Upper lobe of right lung (tissue), 1 donor: ENCODE data around the gene HSPB1. TPM values are rescaled to one million over a fixed set of nuclear protein-coding genes. Genes with fewer than 3 reads are reported as not detected.

Experiments used
- ATAC-seq: fragments of 200-7000 bp; cut with Tn5 transposase; one replicate; pipeline ENCODE4 v1.9.1; 2020; ENCODE audit warnings: mild to moderate bottlenecking, moderate library complexity
- DNase-seq: peaks from one replicate; pipeline ENCODE4 v3.0.0-alpha.2; 2020
- H3K27ac ChIP-seq: fragments of 200-600 bp; one replicate; pipeline ENCODE4 v1.8.0; 2022
- H3K27me3 ChIP-seq: fragments of 200-600 bp; one replicate; pipeline ENCODE4 v1.8.0; 2022; ENCODE audit warnings: mild to moderate bottlenecking
- H3K36me3 ChIP-seq: fragments of 200-600 bp; one replicate; pipeline ENCODE4 v1.8.0; 2022
- H3K4me1 ChIP-seq: fragments of 200-600 bp; one replicate; pipeline ENCODE4 v1.8.0; 2022
- H3K4me3 ChIP-seq: fragments of 200-600 bp; one replicate; pipeline ENCODE4 v1.8.0; 2022; ENCODE audit warnings: mild to moderate bottlenecking
- H3K9me3 ChIP-seq: fragments of 200-600 bp; one replicate; pipeline ENCODE4 v1.8.0; 2022
- intact Hi-C: fragments of 100-400 bp; cut with DNase I; formaldehyde crosslinking; loops from one replicate; pipeline ENCODE4 v1.11.0; 2022
- total RNA-seq: library from RNA; stranded (reverse); fragmentation: NEBNext Ultra II Directional; extraction: Animal tissue kit (Norgen Biotek cat#: 25700); gene quantifications from one replicate; pipeline ENCODE4 v1.2.1, GENCODE V29; 2021
- TF ChIP-seq, protein P1 (sequence below): fragments of 200-600 bp; IDR thresholded peaks from one replicate; pipeline ENCODE4 v1.8.0; 2022; ENCODE audit warnings: antibody characterized with exemption
- donor health status: DM: no; HTN: yes; CAD: no; lungs with severe emphysema.

Gene HSPB1
- total RNA-seq, 1 donor from 2014 or later = 494 TPM

DNA sequence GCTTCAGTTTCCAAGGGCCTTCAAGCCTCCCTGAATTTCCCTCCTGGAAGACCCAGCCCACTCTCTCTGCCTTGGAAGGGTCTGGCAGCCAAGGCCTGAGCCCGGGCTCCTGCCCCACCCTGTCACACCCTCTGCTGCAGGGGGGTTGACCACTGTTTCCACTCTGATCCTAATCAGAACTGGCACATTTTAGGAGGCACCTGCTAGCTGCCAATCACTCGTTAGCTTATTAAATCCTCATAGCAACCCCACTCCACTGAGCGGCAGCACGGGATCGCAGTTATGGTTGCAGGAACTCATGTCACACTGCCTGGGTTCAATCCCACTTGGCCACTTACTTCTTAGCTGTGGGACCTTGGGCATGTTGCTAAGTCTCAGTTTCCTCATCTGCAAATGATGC is 12.9 kb downstream of the HSPB1 start:
- no peak overlapping the region for H3K27ac ChIP-seq
- no peaks in the 10 kb centered on the region for H3K27me3 ChIP-seq
- H3K4me3 ChIP-seq = no peak overlapping the region
- H3K4me1 ChIP-seq = peaks cover 18% of the 10 kb centered on the region
- no peaks in the 10 kb centered on the region for H3K9me3 ChIP-seq
- ATAC-seq (no peak), DNase-seq (no peak)
- intact Hi-C loops = loop anchor here (10.0 kb wide), 1 partner anchor 141 kb away; no protein-coding TSS in a partner anchor
- TF ChIP-seq, protein P1, sequence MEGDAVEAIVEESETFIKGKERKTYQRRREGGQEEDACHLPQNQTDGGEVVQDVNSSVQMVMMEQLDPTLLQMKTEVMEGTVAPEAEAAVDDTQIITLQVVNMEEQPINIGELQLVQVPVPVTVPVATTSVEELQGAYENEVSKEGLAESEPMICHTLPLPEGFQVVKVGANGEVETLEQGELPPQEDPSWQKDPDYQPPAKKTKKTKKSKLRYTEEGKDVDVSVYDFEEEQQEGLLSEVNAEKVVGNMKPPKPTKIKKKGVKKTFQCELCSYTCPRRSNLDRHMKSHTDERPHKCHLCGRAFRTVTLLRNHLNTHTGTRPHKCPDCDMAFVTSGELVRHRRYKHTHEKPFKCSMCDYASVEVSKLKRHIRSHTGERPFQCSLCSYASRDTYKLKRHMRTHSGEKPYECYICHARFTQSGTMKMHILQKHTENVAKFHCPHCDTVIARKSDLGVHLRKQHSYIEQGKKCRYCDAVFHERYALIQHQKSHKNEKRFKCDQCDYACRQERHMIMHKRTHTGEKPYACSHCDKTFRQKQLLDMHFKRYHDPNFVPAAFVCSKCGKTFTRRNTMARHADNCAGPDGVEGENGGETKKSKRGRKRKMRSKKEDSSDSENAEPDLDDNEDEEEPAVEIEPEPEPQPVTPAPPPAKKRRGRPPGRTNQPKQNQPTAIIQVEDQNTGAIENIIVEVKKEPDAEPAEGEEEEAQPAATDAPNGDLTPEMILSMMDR = no peak
- H3K36me3 ChIP-seq = no peaks in the 10 kb centered on the region

DNA sequence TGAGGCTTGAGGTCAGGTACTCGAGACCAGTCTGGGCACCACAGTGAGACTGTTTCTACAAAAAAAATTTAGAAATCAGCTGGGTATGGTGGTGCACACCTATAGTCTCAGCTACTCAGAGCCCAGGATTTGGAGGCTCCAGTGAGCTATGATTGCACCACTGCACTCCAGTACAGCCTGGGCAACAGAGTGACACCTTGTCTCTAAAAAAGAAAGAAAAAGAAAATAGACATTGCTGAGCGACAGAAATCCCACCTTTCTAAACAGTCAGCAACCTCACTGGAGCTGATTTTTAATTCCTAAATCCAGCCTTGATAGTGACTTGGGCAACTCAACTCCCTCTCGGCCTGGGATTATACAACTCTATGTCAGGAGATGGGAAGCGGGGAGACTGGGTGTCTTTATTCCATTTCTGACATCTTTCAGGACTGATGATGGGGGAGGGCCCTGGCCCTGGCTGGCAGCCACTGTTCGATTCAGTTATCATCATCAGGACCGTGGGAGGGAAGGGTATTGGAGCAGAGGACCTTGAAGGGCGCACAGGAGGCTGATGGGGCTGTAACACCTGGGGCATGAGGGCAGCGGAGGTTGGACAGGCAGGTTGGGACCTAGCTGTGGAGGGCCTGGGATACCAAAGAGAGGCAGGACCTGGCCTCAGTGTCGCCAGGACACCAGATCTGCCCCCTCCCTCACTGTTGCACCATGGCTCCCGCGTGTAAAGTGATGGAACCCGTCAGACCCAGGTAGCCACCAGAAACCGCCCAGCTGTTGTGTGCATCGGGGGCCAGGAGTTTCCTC is 14.7 kb downstream of the HSPB1 start:
- H3K36me3 ChIP-seq = no peaks in the 10 kb centered on the region
- TF ChIP-seq, protein P1 = no peak
- H3K27me3 ChIP-seq = no peaks in the 10 kb centered on the region
- H3K4me1 ChIP-seq = peaks cover 18% of the 10 kb centered on the region
- intact Hi-C loops = loop anchor here (10.0 kb wide), 1 partner anchor 142 kb away; no protein-coding TSS in a partner anchor
- H3K4me3 ChIP-seq = peak overlapping the region; percentile 90
- DNase-seq (no peak), ATAC-seq (no peak)
- H3K27ac ChIP-seq = peak overlapping the region; percentile 94
- H3K9me3 ChIP-seq = no peaks in the 10 kb centered on the region

DNA sequence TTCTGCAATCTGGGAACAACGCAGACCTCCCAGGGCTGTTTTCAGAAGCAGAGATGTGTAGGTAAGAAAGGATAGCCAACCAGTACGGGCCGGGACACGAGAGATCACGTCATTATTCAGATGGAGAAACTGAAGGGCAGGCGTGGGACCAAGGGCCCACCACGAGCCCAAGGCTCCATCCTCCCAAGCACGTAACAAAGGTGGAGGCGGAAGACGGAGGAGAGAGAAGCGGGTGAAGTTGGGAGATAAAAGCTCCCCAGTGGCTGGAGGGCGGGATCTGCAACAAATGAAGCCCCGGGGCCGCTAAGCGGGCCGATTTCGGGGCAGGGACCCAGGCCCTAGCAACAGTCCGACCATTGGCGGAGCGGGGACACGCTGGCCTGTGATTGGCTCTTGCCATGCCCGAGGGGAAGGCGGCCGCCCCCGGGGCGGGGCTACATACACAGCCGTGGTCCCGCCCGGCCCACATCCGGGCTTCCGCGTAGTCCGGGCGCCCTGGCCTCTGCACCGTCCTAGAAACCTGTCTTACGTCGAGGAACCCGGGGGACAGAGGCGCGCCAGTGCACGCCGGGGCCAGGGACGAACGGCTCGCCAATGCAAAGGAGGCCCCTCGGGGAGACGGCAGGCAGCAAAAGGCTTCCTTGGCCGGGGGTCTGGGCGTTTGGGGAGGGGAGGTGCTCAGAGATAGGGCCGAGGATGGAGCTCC is 15.5 kb downstream of the HSPB1 start:
- intact Hi-C loops = loop anchor here (10.0 kb wide), 1 partner anchor 143 kb away; no protein-coding TSS in a partner anchor
- no peaks in the 10 kb centered on the region for H3K27me3 ChIP-seq
- H3K4me1 ChIP-seq = peaks cover 18% of the 10 kb centered on the region
- ATAC-seq (peak; percentile 96), DNase-seq (peak; percentile 99)
- TF ChIP-seq, protein P1 = no peak
- H3K4me3 ChIP-seq = peak overlapping the region; percentile 90
- no peaks in the 10 kb centered on the region for H3K36me3 ChIP-seq
- peak overlapping the region; percentile 94 for H3K27ac ChIP-seq
- no peaks in the 10 kb centered on the region for H3K9me3 ChIP-seq

DNA sequence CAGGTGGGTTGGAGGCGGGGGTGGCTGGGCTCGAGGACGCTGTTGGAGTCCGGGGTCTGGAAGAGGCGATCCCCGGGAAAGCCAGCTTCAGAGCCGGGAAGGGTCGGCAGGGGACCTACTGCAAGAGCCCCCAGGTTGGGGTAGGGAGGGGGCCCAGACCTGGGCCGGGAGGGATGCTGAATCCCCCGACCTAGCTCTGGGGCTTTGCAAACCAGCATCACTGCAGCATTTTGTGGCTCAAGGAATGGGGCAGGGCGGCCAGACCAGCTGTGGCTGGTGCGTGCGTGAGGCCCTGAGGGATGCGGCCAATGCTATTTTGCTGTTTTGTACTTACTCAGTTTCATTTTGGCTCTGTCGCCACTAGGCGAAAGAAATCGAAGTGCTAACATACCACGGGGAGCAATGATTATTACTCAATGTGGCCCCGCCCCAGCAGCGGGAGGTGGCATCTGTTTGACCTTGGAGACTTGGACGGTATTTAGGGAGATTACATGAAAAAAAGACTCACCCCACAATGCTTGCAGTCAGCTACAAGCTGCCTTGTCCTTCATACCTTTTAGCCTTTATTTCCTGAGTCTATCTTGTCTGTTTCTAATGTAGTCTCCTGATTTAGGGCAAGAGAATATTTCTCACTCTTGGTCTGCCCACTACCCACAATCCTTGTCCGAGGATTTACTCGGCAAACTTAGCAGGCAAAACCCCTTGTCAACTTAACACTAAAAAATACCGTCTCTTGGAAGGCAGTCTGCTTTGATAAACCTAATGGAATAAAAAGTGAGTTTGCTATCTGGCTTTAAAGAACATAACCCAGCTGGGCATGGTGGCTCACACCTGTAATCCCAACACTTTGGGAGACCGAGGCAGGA is 16.2 kb downstream of the HSPB1 start:
- peaks cover 18% of the 10 kb centered on the region for H3K4me1 ChIP-seq
- no peaks in the 10 kb centered on the region for H3K27me3 ChIP-seq
- no peaks in the 10 kb centered on the region for H3K36me3 ChIP-seq
- H3K27ac ChIP-seq = peak overlapping the region; percentile 94
- TF ChIP-seq, protein P1 = peak; percentile 40
- peak overlapping the region; percentile 90 for H3K4me3 ChIP-seq
- intact Hi-C loops = loop anchor here (10.0 kb wide), 1 partner anchor 144 kb away; no protein-coding TSS in a partner anchor
- ATAC-seq (peak; percentile 50), DNase-seq (peak; percentile 83)
- no peaks in the 10 kb centered on the region for H3K9me3 ChIP-seq

DNA sequence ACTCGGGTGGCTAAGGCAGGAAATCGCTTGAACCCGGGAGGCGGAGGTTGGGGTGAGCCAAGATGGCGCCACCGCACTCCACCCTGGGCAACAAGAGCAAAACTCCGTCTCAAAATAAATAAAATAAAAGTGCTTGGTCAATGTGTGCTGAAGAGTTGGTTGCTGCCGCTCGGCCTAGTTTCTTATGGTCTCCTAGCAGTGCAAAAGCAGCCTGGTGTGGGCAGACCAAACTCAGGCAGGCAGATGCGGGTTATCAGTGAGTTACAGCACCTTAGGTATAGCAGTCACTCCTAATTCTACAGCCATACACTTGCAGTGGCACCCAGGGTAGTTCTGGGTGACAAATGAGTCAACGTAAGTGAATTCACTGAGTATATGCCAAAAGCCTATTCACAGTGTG is 22.6 kb downstream of the HSPB1 start:
- DNase-seq (no peak), ATAC-seq (no peak)
- H3K27ac ChIP-seq = no peak overlapping the region
- no peaks in the 10 kb centered on the region for H3K4me1 ChIP-seq
- intact Hi-C loops = no loop called here
- H3K36me3 ChIP-seq = peaks cover 36% of the 10 kb centered on the region
- H3K9me3 ChIP-seq = no peaks in the 10 kb centered on the region
- H3K4me3 ChIP-seq = no peak overlapping the region
- TF ChIP-seq, protein P1 = no peak
- no peaks in the 10 kb centered on the region for H3K27me3 ChIP-seq
